ENCODE data around the gene SLC25A21. TPM values are rescaled to one million over a fixed set of nuclear protein-coding genes. Genes with fewer than 3 reads are reported as not detected.

Gene SLC25A21
- total and polyA plus RNA-seq, 10 of the 15 experiments (the other 5 are each of a cell fraction or from before 2014, with no cell fraction given): 0.06 to 0.72 (median 0.17) TPM; not detected in 3

DNA sequence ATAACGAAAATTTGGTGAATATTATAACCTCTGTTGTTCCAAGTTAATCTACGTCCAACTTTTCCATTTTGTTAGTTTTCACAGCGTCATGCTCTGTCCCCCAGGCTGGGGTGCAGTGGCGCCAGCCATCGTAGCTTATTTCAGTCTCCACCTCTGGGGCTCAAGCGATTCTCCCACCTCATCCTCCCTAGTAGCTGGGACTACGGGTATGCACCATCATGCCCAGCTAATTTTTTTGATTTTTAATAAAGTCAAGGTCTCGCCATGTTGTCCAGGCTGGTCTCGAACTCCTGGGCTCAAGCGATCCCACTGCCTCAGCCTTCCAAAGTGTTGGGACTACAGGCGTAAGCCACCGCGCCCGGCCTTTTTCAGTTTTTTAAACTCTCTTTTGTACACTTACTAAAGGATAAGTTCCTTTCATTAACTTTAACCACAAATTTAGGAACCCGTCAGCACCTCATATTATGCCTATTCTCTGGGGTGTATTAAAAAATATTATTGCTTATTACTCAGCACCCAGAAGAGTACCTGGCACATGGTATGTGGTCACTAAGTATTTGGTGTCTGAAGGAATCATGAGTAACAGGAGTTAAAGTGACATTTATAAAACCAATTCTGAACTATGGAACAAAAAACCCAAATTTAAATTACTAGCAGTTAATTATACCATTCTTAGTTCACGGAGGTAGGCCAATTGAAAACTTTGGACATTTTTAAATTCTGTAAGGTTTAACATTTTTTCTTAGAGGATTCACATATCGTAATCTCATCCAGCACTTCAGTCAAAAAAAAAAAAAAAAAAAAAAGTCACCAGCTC, 24.4 kb upstream of the SLC25A21 start:
- H3K27me3 ChIP-seq (replicated peaks in 1 of 2; ENCODE audit: control insufficient read depth in 2 of 2, insufficient read depth in 2 of 2, low read length in 1 of 2): no peaks in the 10 kb centered on the region
- H3K9ac ChIP-seq (ENCODE audit: control insufficient read depth, insufficient read depth, low read length): no peak overlapping the region
- H3K27ac ChIP-seq (ENCODE audit: control insufficient read depth, insufficient read depth): no peak overlapping the region
- ChIA-PET SMC1A (ENCODE audit: uncharacterized antibody, unreplicated experiment) (no interaction called here), RAD21 (ENCODE audit: unreplicated experiment) (no interaction called here), CTCF (no interaction called here), POLR2A (interaction anchor here (0.6 kb wide), 1 partner anchor 398 kb away, joined by 5 read pairs; no protein-coding TSS in a partner anchor)
- 55% methylated on average over 17 of the region's 17 CpGs for WGBS (ENCODE audit: insufficient coverage, insufficient replicate concordance, low lambda C conversion rate, missing lambda C conversion rate)
- H3K36me3 ChIP-seq (ENCODE audit: control insufficient read depth in 2 of 2, insufficient read depth in 2 of 2, low read length in 1 of 2): no peaks in the 10 kb centered on the region
- TF ChIP-seq, protein P1, sequence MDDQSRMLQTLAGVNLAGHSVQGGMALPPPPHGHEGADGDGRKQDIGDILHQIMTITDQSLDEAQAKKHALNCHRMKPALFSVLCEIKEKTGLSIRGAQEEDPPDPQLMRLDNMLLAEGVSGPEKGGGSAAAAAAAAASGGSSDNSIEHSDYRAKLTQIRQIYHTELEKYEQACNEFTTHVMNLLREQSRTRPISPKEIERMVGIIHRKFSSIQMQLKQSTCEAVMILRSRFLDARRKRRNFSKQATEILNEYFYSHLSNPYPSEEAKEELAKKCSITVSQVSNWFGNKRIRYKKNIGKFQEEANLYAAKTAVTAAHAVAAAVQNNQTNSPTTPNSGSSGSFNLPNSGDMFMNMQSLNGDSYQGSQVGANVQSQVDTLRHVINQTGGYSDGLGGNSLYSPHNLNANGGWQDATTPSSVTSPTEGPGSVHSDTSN (IDR thresholded peaks at IDR 0.05; ENCODE audit: insufficient replicate concordance, low read depth, low read length): no peak
- TF ChIP-seq NFIC (IDR thresholded peaks at IDR 0.05; ENCODE audit: low read depth, low read length): no peak
- no peak for TF ChIP-seq CHD4 (IDR thresholded peaks at IDR 0.05)
- no peak for TF ChIP-seq SP1 (IDR thresholded peaks at IDR 0.05; ENCODE audit: low read depth, low read length)
- TF ChIP-seq SMC3 (IDR thresholded peaks at IDR 0.05; ENCODE audit: borderline replicate concordance, low read length): no peak
- no peak for TF ChIP-seq STAT3 (IDR thresholded peaks at IDR 0.05; ENCODE audit: low read depth, low read length)
- TF ChIP-seq HCFC1 (IDR thresholded peaks at IDR 0.05; ENCODE audit: low read length): no peak
- TF ChIP-seq, protein P2, sequence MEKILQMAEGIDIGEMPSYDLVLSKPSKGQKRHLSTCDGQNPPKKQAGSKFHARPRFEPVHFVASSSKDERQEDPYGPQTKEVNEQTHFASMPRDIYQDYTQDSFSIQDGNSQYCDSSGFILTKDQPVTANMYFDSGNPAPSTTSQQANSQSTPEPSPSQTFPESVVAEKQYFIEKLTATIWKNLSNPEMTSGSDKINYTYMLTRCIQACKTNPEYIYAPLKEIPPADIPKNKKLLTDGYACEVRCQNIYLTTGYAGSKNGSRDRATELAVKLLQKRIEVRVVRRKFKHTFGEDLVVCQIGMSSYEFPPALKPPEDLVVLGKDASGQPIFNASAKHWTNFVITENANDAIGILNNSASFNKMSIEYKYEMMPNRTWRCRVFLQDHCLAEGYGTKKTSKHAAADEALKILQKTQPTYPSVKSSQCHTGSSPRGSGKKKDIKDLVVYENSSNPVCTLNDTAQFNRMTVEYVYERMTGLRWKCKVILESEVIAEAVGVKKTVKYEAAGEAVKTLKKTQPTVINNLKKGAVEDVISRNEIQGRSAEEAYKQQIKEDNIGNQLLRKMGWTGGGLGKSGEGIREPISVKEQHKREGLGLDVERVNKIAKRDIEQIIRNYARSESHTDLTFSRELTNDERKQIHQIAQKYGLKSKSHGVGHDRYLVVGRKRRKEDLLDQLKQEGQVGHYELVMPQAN (conservative IDR thresholded peaks at IDR 0.05): no peak
- no peak for TF ChIP-seq SMAD5 (IDR thresholded peaks at IDR 0.05; ENCODE audit: low read depth)
- H3K4me2 ChIP-seq (ENCODE audit: control insufficient read depth, insufficient read depth): no peak overlapping the region
- DNase-seq (ENCODE audit: low read depth, low spot score): no peak
- no peak overlapping the region for H2AFZ ChIP-seq (ENCODE audit: control insufficient read depth, low read depth, low read length)
- intact Hi-C loops (cut with micrococcal nuclease; ENCODE audit: unreplicated experiment): no loop called here
- ATAC-seq: no peak
- H3K9me3 ChIP-seq (replicated peaks; ENCODE audit: control insufficient read depth, insufficient read depth, low read length): no peaks in the 10 kb centered on the region; the same call in 2 of the 3 replicates
- no peaks in the 10 kb centered on the region for H3K79me2 ChIP-seq (ENCODE audit: control insufficient read depth, insufficient read depth, low read length)
- H4K20me1 ChIP-seq (ENCODE audit: control insufficient read depth, insufficient read depth): no peaks in the 10 kb centered on the region
- no peaks in the 10 kb centered on the region for H3K4me1 ChIP-seq (ENCODE audit: control insufficient read depth, insufficient read depth, low read length)
- no peak overlapping the region for H3K4me3 ChIP-seq
- no TSS peak for BruUV-seq (replicated peaks)
- in situ Hi-C loops (cut with MboI): no loop called here
- no peak for FAIRE-seq

Data from GM12878 (cell line).